Transverse colon (tissue), 4 donors: Measurements from ENCODE around the gene BAIAP2L2. TPM values are rescaled to one million over a fixed set of nuclear protein-coding genes. Genes with fewer than 3 reads are reported as not detected.

Source experiments
- DNase-seq: peaks from one replicate; pipeline ENCODE4 v3.0.0-alpha.2; 2019
- H3K27ac ChIP-seq, 4 donors: fragments of 200-600 bp; sonication (generic); 2 replicates each; pipeline ENCODE4 v1.5.1; 2016 to 2018; ENCODE audit warnings: inconsistent platforms in 4 of 4
- H3K27me3 ChIP-seq: fragments of 200-600 bp; sonication (generic); 2 replicates; pipeline ENCODE4 v1.5.1; 2017; ENCODE audit warnings: inconsistent platforms
- H3K36me3 ChIP-seq, 4 donors: fragments of 200-600 bp; sonication (generic); 2 replicates each; pipeline ENCODE4 v1.5.1; 2017 to 2019; ENCODE audit warnings: inconsistent platforms in 4 of 4
- H3K4me1 ChIP-seq, 4 donors: fragments of 200-600 bp; sonication (generic); 2 replicates each; pipeline ENCODE4 v1.5.1; 2017 to 2020; ENCODE audit warnings: inconsistent platforms in 4 of 4
- H3K4me3 ChIP-seq, 4 donors: fragments of 200-600 bp; sonication (generic); 1 replicate in 1 of 4; 2 replicates in 3 of 4; pipeline versions ENCODE4 v1.5.1 to v1.6.1; 2017 to 2019; ENCODE audit warnings: inconsistent platforms in 4 of 4
- H3K9me3 ChIP-seq, 2 donors: fragments of 200-600 bp; sonication (generic); 2 replicates each; pipeline ENCODE4 v1.5.1; 2017 to 2019; ENCODE audit warnings: inconsistent platforms in 2 of 2
- CTCF ChIP-seq, 5 experiments: fragments of 200-600 bp in 3 of 5; fragments of 450-650 bp in 2 of 5; sonication (generic) in 3 of 5; IDR thresholded peaks; 1 replicate in 2 of 5; 2 replicates in 3 of 5; pipeline ENCODE4 v1.5.1; 2016 to 2017; ENCODE audit warnings: antibody characterized with exemption in 5 of 5, inconsistent platforms in 3 of 5, mild to moderate bottlenecking in 2 of 5, moderate library complexity in 1 of 5
- EP300 ChIP-seq: sonication (generic); formaldehyde crosslinking; IDR thresholded peaks from one replicate; pipeline ENCODE4 v1.6.1; 2017; ENCODE audit warnings: antibody characterized with exemption, low read depth
- POLR2A ChIP-seq: fragments of 450-650 bp; IDR thresholded peaks from one replicate; pipeline ENCODE4 v1.6.1; 2016; ENCODE audit warnings: antibody characterized with exemption, mild to moderate bottlenecking, moderate library complexity
- POLR2AphosphoS5 ChIP-seq, 3 donors: sonication (generic); formaldehyde crosslinking; IDR thresholded peaks; one replicate each; pipeline ENCODE4 v1.6.1; 2016; ENCODE audit warnings: antibody characterized with exemption in 3 of 3
- WGBS, 2 donors: methylation state at CpG; one replicate each; pipeline ENCODE4 v1.1.5; 2018; ENCODE audit warnings: low coverage in 1 of 2; 5-methylcytosine and 5-hydroxymethylcytosine counted together
- in situ Hi-C, 4 donors: fragments of 200-750 bp; cut with MboI; loops; one replicate each; pipeline versions ENCODE4 v1.15.0 to v1.15.1; 2017; ENCODE audit warnings: low sequenced_read_pairs in 3 of 4, low pct_ligation_motif_present in 1 of 4, low pct_unique_long_range_greater_than_20kb in 1 of 4
- intact Hi-C: fragments of 100-400 bp; cut with DNase I; formaldehyde crosslinking; loops from one replicate; pipeline ENCODE4 v1.15.1; 2023; ENCODE audit warnings: low total_unique reads
- total RNA-seq, 4 donors: library from RNA; depleted of rRNA; stranded (reverse); fragments of >200 nt; gene quantifications; one replicate each; pipeline ENCODE4 v1.1.0, GENCODE V29; 2016

The BAIAP2L2 gene
- total RNA-seq, 4 donors from 2014 or later: 106 to 337 (median 127) TPM

- no peaks in the 10 kb centered on the region for H3K27me3 ChIP-seq
- TF ChIP-seq POLR2AphosphoS5 (IDR thresholded peaks at IDR 0.05): peak in 2 of 3 donors; percentile 38 to 43
- TF ChIP-seq CTCF (IDR thresholded peaks at IDR 0.05): peak; percentile 26 to 45 (median 39)
- TF ChIP-seq EP300: no peak
- TF ChIP-seq POLR2A: no peak
- no peaks in the 10 kb centered on the region for H3K9me3 ChIP-seq
- DNase-seq: peak; percentile 29
- H3K36me3 ChIP-seq: peaks cover 0 to 27% (median 9%) of the 10 kb centered on the region in 4 donors
- no peak overlapping the region for H3K4me3 ChIP-seq
- in situ Hi-C loops: loop anchor here in 1 of 4 donors (25.0 kb wide), 1 partner anchor 493 kb away; the partner anchor contains the start of gene DMC1
- 78% methylated on average over 21 of the region's 21 CpGs; no CpG with 5 or more reads in 1 of the 2 donors for WGBS, 2 donors
- intact Hi-C loops: no loop called here
- peaks cover 0 to 7% (median 2%) of the 10 kb centered on the region in 4 donors for H3K4me1 ChIP-seq
- H3K27ac ChIP-seq: peak overlapping the region; percentile 44 to 69 (median 64)
These were observed 40.9 kb downstream of the BAIAP2L2 start for GRCh38 chr22:38069372-38070249.

DNA sequence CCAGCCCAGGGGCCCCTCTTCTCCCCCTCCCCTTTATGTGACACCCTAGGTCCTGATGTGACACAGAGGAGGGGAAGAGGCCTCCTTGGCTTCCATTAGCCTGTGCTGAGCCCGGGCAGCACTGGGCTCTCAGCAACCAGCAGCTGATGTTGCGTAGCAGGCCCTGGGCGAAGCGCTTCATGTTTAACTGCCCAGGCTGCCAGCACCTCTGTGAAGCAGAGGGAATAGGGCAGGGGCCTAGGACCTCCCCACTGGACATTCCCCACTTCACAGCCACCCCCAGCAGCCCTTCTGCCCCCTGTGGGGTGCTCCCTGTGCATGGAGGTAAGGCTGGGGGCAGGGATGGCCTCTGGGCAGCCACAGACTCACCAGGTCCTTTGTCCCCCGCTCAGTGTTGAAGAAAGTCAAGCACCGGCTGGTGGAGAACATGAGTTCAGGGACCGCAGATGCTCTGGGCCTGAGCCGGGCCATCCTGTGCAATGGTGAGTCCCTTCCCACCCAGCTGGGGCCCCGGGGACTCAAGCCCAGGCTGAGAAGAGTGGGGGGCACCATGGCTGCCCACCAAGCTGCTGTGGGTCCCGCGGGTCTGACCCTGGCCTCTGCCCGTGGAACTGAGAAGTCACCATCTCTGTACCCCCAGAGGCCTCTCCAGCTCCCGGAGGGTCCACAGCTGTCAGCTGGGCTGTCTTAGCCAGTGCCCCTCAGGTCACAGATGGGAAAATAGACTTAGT lies 41.7 kb downstream of the BAIAP2L2 start:
- 90% methylated on average over 12 of the region's 13 CpGs; no CpG with 5 or more reads in 1 of the 2 donors for WGBS, 2 donors
- in situ Hi-C loops: loop anchor here in 1 of 4 donors (25.0 kb wide), 1 partner anchor 493 kb away; the partner anchor contains the start of gene DMC1

GRCh38 chr22:38067761-38068360 lies 42.6 kb downstream of the BAIAP2L2 start:
- no peaks in the 10 kb centered on the region for H3K9me3 ChIP-seq
- H3K27me3 ChIP-seq: no peaks in the 10 kb centered on the region
- no peak overlapping the region for H3K4me3 ChIP-seq
- TF ChIP-seq CTCF (IDR thresholded peaks at IDR 0.05): no peak
- TF ChIP-seq EP300: no peak
- TF ChIP-seq POLR2AphosphoS5 (IDR thresholded peaks at IDR 0.05): no peak
- no peak for TF ChIP-seq POLR2A
- H3K27ac ChIP-seq: no peak overlapping the region
- intact Hi-C loops (no loop called here), in situ Hi-C loops (loop anchor here in 1 of 4 donors (25.0 kb wide), 1 partner anchor 494 kb away; the partner anchor contains the start of gene DMC1)
- 84 to 90% methylated on average over 6 to 13 of the region's 13 CpGs for WGBS, 2 donors
- H3K36me3 ChIP-seq: peaks cover 0 to 23% (median 10%) of the 10 kb centered on the region in 4 donors
- DNase-seq: no peak
- H3K4me1 ChIP-seq: peaks cover 0 to 7% (median 2%) of the 10 kb centered on the region in 4 donors

More for the DNA sequence above, 41.7 kb downstream of the BAIAP2L2 start:
- no peaks in the 10 kb centered on the region for H3K27me3 ChIP-seq
- no peaks in the 10 kb centered on the region for H3K9me3 ChIP-seq
- H3K4me3 ChIP-seq: no peak overlapping the region
- TF ChIP-seq CTCF (IDR thresholded peaks at IDR 0.05) (no peak), POLR2A (no peak), EP300 (no peak), POLR2AphosphoS5 (IDR thresholded peaks at IDR 0.05) (no peak)
- peaks cover 0 to 7% (median 2%) of the 10 kb centered on the region in 4 donors for H3K4me1 ChIP-seq
- peak overlapping the region; percentile 44 to 69 (median 64) for H3K27ac ChIP-seq
- DNase-seq: no peak
- intact Hi-C loops: no loop called here
- H3K36me3 ChIP-seq: peaks cover 0 to 23% (median 10%) of the 10 kb centered on the region in 4 donors
